Measurements from ENCODE around the gene PPP1R37.

DNA sequence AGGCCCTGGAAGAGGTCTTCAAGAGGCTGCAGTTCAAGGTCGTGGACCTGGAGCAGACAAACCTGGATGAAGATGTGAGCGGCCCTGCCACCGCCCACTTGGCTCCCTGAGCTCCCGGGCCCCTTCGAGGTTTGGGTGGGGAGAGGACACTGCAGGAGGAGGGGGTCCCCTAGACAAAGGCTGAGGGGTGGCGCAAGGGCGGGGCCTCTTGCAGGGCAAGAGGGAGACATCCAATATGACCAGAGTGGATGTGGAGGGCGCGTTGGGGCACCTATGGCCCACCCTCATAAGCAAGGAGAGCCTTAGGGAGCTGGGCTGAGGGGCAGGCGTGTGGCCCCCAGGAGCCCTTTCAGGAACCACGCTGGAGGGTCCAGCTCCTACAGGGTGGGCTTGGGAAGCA lies 47.6 kb downstream of the PPP1R37 start:
- TF ChIP-seq FOXA1 (IDR thresholded peaks at IDR 0.05) (no peak), RAD21 (IDR thresholded peaks at IDR 0.05) (no peak), EGR1 (IDR thresholded peaks at IDR 0.05; ENCODE audit: low read depth in 2 of 2) (no peak)
- TF ChIP-seq, protein P1, sequence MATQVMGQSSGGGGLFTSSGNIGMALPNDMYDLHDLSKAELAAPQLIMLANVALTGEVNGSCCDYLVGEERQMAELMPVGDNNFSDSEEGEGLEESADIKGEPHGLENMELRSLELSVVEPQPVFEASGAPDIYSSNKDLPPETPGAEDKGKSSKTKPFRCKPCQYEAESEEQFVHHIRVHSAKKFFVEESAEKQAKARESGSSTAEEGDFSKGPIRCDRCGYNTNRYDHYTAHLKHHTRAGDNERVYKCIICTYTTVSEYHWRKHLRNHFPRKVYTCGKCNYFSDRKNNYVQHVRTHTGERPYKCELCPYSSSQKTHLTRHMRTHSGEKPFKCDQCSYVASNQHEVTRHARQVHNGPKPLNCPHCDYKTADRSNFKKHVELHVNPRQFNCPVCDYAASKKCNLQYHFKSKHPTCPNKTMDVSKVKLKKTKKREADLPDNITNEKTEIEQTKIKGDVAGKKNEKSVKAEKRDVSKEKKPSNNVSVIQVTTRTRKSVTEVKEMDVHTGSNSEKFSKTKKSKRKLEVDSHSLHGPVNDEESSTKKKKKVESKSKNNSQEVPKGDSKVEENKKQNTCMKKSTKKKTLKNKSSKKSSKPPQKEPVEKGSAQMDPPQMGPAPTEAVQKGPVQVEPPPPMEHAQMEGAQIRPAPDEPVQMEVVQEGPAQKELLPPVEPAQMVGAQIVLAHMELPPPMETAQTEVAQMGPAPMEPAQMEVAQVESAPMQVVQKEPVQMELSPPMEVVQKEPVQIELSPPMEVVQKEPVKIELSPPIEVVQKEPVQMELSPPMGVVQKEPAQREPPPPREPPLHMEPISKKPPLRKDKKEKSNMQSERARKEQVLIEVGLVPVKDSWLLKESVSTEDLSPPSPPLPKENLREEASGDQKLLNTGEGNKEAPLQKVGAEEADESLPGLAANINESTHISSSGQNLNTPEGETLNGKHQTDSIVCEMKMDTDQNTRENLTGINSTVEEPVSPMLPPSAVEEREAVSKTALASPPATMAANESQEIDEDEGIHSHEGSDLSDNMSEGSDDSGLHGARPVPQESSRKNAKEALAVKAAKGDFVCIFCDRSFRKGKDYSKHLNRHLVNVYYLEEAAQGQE (IDR thresholded peaks at IDR 0.05), result no peak
- TF ChIP-seq, protein P2, sequence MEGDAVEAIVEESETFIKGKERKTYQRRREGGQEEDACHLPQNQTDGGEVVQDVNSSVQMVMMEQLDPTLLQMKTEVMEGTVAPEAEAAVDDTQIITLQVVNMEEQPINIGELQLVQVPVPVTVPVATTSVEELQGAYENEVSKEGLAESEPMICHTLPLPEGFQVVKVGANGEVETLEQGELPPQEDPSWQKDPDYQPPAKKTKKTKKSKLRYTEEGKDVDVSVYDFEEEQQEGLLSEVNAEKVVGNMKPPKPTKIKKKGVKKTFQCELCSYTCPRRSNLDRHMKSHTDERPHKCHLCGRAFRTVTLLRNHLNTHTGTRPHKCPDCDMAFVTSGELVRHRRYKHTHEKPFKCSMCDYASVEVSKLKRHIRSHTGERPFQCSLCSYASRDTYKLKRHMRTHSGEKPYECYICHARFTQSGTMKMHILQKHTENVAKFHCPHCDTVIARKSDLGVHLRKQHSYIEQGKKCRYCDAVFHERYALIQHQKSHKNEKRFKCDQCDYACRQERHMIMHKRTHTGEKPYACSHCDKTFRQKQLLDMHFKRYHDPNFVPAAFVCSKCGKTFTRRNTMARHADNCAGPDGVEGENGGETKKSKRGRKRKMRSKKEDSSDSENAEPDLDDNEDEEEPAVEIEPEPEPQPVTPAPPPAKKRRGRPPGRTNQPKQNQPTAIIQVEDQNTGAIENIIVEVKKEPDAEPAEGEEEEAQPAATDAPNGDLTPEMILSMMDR (IDR thresholded peaks at IDR 0.05; ENCODE audit: low read depth, low read length, missing input control), result no peak
- TF ChIP-seq, protein P3, sequence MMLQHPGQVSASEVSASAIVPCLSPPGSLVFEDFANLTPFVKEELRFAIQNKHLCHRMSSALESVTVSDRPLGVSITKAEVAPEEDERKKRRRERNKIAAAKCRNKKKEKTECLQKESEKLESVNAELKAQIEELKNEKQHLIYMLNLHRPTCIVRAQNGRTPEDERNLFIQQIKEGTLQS (IDR thresholded peaks at IDR 0.05), result no peak
- TF ChIP-seq, protein P4, sequence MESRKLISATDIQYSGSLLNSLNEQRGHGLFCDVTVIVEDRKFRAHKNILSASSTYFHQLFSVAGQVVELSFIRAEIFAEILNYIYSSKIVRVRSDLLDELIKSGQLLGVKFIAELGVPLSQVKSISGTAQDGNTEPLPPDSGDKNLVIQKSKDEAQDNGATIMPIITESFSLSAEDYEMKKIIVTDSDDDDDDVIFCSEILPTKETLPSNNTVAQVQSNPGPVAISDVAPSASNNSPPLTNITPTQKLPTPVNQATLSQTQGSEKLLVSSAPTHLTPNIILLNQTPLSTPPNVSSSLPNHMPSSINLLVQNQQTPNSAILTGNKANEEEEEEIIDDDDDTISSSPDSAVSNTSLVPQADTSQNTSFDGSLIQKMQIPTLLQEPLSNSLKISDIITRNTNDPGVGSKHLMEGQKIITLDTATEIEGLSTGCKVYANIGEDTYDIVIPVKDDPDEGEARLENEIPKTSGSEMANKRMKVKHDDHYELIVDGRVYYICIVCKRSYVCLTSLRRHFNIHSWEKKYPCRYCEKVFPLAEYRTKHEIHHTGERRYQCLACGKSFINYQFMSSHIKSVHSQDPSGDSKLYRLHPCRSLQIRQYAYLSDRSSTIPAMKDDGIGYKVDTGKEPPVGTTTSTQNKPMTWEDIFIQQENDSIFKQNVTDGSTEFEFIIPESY (IDR thresholded peaks at IDR 0.05), result no peak
